NCI-H1436 treated with DMSO at 0.1 percent for 48 hours (cell line): ENCODE results near the gene COPS2.
"Not testable (repeated sequence)": the region's sequence is repeated elsewhere in the genome, so short reads cannot be mapped to it uniquely, and the experiment has no call there.

Experiments used
- DNase-seq: peaks from one replicate; lab custom pipeline; 2025; lab: John Stamatoyannopoulos, UW

COPS2 gene

DNA sequence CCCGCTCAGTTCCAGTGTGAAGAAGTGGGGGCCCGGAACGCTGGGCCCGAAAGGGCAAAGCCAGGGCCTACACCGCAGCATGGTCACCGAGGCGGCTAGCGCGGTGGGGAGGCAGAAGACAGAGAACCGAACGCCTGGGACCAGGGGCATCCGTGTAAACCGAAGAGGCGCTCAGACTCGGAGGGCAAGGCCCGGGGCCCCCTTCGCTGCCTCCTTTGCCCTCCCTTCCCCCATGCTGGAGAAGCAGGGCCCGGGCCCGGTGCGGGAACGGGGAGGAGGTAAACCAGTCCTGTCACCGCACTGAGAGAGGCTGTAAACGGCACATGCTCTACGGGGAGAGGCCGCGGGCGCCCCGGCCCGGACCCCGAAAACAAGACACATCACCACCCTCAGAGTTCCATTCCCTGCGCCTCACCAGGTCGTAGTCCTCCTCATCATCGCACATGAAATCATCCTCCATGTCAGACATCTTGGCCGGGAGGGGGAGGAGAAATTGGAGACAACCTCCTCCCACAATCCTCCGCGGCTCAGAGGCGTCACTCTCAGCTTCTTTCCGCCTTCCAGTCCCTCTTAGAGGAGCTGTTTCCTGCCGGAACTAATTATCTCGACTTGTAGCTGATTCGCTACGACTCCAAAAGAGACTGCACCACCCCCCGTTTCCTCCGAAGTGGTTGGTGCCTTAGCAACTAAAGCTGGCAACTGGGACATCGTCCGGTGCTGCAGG, at the start of gene COPS2:
COPS2 (minus strand) TSS at position 490 of the 724 bp plus-strand sequence; CDS start at position 469, 21 bp downstream.
- peak; percentile 93 for DNase-seq

DNA sequence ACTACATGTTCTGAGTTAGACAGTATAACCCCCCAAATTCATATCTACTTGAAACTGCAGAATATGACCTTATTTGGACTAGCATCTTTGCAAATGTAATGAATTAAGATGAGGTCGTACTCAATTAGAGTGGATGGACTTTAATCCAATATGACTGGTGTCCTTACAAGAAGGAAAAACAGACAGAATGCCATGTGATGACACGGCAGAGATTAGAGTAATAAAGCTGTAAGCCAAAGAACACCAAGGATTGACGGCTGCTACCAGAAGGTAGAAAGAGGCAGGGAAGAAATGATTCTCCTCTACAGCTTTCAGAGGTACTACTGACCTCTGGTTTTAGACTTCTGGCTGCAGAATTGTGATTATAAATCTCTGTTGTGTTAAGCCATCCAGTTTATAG, 44.9 kb upstream of the COPS2 start:
- no peak for DNase-seq

DNA sequence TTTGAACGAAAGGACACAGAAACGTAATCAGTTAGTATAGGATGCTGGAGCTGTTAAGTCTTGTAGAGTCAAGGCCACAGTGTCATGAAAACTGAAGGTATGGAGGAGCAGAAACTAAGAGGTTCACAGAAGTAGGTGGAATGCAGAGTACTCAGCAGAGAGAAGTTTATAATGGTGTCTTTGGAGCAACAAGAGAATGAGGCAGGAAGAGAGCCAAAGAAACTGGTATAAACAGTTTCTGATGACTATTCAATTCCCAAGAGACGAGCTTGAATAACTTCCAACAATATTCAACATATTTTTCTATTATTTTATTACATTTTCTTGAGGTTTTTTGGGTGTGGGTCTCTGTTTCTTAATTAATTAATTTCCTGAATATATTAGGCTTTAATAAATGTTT, 44.3 kb upstream of the COPS2 start:
- DNase-seq: no peak

DNA sequence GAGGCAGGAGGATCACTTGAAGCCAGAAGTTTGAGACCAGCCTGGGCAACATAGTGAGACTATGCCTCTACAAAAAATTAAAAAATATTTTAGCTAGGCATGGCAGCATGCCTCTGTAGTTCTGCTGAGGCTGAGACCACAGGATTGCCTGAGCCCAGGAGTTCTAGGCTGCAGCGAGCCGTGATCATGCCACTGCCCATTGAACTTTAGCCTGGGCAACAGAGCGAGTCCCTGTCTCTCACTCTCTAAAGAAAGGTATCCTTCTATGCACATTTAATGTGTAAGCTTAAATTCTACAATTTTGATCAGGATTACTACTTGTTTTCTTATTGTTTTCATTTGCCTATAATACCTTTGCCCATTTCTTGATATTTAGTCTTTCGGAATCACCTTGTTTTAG, 41.5 kb upstream of the COPS2 start:
- no peak for DNase-seq

DNA sequence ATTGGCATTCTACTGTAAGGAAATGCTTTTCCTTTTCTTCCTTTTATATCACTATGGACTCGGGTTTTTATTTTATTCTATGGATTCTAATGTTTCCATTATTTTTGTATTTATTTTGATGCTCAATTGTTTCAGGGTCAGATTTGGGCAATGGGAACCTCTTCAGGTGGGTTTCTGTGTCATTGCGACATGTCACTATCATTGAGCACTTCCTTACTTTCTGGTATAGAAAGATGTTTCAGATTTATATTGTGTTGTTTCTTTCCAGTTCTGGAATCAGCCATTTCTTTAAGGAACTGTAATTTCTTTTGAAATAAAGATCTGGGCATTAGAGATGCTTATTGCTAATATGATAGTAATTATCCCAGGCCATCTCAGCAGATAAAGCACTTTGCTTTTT, 36.5 kb upstream of the COPS2 start:
- DNase-seq: no peak

DNA sequence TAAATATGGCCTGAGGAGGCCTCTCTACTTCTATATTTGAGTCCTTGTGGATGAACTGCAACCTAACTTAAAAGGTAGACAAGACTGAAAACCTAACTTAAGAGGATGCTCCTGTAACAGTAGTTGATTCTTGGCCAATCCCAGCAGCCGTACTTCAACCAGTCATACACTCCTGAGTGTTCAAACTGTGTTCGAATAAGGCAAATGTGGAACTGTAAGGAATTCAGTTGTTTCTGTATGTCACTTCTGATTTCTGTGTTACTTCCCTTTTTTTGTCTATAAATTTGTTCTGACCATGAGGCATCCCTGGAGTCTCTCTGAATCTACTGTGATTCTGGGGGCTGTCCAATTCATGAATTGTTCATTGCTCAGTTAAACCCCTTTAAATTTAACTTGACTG, 35.2 kb upstream of the COPS2 start:
- DNase-seq: no peak

DNA sequence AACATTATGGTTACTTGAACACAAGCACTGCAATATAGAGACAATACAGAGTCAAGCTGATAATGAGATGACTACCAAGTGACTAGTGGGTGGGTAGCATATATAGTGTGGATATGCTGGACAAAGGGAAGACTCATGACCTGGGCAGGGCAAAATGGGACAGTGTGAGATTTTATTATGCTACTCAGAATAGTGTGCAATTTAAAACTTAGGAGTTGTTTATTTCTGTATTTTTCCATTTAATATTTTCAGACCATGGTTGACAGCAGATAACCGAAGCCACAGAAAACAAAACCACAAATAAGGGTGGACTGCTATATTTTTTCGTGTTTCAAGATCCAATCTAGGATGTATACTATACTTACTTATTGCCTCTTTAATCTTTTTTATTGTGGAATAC, 34.2 kb upstream of the COPS2 start:
- no peak for DNase-seq

DNA sequence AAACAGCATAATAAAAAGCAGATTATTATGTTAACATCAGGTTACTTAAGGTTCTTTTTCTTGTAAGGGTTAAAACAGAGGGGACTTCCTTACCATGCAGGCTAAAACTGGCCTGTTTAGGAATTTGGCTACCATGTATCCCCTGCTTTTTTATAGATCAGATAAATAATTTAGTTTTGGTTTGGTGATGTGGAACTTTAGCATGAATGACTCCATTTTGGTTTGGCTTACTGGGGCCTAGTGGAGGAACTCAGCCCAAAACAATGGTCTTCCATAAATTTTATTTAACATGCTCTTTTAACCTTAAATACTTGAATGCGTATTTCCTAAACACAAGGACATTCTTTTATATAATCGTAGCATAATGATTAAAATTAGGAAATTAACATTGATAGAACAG, 33.5 kb upstream of the COPS2 start:
- DNase-seq: no peak

DNA sequence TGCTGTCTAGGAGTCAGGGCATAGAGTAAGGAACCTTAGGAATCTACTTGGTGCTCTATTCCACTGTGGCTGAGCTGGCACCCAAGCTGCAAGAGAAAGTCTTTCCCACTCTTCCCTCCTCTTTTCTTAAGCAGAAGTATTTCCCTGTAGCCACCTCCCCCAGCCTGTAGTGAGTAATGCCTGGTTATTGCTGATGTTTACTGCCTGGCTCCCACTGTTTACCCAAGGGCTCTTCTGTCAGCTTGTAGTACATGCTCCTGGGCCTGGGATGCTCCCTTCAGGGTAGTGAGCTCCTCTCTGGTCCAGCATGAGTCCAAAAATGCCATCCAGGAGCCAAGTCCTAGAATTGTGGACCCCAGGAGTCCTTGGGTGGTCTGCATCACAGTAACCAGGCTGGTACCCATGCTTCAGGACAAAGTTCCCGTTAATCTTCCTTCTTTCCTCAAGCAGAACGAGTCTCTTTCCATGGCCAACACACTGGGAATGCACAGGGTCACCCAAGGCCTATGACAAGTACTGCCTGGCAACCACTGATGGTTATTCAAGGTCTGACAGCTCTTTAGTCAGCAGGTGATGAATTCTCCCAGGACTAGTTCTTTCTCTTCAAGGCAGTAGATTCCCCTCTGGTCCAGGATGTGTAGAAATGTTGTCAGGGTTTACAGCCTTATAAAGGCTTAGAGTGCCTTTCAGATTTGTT, 32.3 kb upstream of the COPS2 start:
- no peak for DNase-seq

DNA sequence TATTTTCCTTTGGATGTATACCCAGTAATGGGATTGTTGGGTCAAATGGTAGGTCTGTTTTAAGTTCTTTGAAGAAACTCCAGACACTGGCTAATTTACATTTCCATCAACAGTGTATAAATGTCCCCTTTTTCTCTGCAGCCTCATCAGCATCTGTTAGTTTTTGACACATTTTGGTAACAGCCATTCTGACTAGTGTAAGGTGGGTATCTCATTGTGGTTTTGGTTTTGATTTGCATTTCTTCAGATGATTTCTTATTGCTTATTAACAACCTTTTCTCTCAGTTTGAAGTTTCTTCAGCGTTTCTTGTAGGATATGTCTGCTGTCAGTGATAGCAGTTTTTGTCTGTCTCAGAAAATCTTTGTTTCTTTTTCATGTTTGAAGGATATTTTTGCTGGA, 30.1 kb upstream of the COPS2 start:
- no peak for DNase-seq

DNA sequence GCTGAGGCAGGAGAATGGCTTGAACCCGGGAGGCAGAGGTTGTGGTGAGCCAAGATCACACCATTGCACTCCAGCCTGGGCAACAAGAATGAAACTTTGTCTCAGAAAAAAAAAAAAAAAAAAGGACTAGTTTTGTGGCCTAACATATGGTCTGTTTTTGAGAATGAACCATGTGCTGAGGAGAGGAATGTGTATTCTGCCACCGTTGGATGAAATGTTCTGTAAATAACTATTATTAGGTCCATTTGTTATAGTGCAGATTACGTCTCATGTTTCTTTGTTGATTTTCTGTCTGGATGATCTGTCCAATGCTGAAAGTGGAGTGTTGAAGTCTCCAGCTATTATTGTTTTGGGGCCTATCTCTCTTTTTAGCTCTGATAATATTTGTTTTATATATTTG, 28.3 kb upstream of the COPS2 start:
- not testable (repeated sequence) for DNase-seq

DNA sequence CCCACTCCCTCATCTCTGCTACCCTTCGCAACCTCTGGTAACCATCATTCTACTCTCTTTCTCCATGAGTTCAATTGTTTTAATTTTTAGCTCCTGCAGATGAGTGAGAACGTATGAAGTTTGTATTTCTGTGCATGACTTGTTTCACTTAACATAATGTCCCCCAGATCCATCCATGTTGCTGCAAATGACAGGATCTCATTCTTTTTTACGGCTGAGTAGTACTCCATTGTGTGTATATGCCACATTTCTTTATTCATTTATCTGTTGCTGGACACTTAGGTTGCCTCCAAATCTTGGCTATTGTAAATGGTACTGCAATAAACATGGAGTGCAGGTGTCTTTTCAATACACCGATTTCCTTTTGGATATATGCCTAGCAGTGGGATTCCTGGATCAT, 26.7 kb upstream of the COPS2 start:
- no peak for DNase-seq

DNA sequence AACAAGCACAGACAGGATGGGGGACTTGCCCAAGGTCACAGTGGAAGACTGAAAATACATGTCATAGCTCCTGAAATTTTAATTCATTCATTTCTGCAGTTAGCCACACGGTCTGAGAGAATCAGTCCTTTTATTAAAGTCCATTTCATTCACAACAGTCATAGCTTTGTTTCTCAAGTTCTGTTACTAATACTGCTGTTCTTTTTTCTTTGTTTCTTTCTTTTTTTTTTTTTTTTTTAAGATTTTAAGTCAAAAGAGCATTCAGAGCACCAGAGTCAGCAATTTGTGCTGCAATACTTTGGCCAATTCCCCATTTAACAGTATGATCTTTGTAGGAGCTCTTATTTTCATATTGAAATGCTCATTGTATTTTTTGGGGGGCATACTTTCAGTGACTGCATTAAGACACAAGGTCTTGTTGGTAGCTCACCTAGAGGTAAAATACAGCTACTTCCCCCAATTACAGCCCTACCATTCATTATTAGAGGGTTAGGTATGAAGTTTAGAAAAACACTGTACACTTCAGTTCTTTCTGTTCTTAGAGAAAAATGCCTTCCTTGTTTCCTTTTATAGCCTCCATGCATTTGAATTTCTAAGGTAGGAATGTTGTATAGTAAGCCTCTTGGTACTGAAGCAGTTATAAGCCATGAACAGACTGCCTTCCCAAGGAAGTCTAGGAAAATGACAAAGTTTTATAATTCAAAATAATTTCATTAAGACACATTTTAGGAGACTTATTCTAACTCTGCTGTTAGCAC, 24.2 kb upstream of the COPS2 start:
- no peak for DNase-seq

DNA sequence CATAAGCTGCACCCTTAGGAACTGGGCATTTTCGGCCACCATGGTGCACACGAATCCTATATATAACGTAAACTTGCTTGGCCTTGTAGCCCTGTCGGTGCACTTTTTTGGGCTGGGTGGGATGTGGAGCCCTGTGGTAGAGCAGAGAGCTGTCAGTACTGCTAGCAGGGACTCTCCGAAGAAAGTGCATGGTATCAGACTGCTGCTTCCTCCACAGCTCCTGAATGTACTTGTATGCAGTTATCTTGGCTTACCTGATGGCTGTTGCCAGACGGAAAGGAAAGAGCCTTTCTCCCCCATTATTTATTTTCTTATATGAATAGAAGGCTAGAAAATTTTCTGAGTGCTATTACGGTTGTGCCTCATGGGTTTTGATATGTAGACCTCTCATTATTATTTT, 23.1 kb upstream of the COPS2 start:
- no peak for DNase-seq

DNA sequence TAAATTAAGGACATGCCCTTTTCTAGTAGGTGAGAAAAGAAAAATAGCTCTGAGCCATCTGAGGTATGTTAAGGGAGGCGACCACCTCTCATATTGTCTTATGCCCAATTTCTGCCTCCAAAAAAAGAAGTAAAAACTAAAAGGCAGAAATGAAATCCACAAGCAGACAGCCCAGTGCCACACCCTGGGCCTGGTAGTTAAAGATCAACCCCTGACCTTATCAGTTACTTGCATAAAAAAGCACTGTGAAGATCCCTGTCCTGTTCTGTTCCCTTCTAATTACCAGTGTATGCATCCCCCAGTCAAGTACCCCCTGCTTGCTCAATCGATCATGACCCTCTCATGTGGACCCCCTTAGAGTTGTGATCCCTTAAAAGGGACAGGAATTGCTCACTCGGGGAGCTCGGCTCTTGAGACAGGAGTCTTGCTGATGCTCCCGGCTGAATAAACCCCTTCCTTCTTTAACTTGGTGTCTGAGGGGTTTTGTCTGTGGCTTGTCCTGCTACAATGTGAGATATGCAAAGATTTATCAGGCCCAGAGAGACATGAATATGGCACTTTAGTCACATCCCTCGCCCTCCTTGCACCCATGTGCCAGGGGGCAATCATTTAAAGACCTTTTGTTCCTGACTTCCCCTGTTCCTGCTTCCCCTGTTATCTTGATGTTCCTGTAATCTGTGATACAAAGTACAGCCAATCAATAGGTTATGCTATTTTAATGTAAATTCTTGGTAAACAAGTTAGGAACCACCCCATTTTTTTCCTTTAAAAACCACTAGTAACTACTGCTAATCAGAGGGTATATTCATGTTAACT, 20.4 kb upstream of the COPS2 start:
- not testable (repeated sequence) for DNase-seq

DNA sequence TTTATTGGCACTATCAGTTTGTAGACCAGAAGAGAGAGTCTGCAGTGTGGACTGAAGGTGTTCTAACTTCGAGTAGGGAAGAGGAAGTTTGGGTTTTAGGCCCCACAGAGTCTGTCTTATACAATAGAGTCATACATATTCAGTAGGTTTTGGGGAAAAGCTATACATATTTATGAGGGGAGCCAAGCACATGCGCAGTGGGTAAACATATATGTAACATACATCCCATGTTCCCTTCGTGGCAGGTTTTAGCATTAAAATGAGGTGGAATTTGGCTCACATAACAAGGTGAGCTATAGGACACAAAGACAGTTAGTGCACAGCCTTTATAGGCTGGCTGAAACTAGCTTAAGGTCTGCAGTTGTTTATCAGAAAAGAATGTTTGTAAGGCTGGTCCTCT, 19.5 kb upstream of the COPS2 start:
- DNase-seq: no peak

DNA sequence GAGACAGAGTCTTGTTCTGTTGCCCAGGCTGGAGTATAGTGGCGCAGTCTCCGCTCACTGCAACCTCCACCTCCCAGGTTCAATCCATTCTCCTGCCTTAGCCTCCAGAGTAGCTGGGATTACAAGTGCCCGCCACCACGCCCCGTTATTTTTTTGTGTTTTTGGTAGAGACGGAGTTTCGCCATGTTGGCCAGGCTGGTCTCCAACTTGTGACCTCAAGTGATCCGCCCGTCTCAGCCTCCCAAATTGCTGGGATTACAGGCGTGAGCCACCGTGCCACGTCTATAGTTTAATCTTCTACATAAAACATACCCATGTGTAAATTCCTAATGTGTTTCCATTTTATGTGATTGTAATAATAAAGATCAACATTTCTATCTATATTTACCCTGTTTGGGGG, 16.4 kb upstream of the COPS2 start:
- no peak for DNase-seq

DNA sequence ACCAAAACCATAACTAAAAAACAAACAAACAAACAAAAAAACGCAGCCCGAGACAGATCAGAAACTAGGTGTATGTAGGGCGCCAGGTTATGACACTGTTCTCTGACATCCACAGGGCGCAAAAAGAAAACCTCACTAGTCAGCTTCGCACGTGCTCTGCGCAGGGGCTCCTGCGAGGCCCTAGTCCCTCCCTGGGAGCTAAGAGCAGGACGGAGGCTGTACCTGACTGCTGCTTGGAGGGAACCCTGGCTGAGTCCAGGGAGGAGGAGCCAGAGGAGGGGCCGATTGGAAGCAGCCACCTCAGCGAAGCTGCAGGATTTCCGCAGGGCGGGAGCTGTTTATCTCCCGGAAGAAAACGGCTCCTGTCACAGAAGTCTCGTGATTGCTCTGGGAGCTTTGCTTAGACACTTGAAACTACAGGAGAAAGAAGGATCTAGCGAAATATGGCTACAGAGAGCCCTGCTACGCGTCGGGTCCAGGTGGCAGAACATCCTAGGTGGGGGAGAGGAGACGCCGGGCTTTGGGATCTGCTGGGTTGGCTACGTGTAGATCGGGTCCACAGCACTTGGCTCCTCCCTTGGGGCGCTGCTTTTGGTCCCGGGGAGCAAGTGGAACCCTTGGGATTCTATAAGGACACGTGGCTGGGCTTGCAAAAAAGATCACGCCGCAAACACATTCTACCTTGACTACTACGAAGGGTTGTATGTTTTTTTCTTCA, 14.6 kb upstream of the COPS2 start, which contains the start of gene GALK2:
GALK2 (plus strand) TSS at position 368 of the 718 bp plus-strand sequence; CDS start at position 444, 76 bp downstream.
- peak; percentile 34 for DNase-seq

DNA sequence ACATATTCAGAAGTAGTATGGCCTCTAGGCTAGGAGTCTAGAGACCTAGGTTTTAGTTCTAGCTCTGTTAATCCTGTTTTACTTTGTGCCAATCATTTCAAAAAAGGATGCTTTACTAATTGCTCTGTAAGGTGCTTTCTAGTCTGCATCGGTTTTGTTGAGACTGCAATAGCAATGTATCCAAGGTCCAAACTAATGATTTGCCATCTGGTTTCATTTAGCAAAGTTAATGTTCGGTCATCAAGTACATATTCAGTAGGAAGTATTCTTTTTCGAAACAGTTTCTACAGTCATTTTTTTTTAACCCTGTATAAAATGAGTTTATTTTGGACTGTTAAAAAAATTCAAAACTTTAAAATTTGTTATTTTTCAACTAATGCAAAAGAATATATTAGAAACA, 12.6 kb upstream of the COPS2 start:
- DNase-seq: no peak

DNA sequence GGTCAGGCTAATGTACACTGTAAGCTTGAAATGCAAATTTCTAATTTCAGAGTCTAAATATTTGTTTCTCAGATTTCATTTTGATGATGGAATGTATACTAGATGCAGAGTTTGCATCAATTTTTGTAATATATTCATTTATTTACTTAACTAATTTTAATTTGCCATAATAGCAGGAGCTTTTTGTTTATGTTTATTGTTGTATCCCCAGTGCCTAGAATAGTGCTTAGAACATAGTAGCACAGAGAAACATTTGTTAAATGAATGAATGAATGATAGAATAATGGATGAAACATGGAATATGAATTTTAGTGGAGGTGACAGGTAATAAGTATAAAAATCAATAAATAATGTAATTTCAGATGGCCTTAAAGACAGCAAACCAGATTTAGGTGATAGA, 9.5 kb upstream of the COPS2 start:
- DNase-seq: no peak

DNA sequence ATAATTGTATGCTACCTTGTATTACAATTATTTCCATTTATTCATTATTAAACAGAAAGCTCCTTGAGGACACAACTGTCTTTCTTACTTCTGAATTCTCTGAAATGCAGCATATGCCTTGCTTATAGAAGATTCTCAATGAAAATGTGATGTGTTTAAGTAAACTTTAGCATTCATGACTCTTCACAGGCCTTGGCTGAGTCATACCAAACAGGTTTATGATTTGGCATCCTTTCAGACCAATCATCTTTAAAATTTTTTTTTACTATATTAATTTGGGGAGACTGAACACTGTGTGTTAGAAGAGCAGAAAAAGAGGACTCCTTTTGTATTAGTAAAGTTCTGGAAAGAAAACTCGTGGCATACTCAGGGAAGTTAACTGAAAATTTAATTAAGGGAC, 8.3 kb upstream of the COPS2 start:
- DNase-seq: no peak
